H7 (cell line): ENCODE data around the gene CD302. TPM values are rescaled to one million over a fixed set of nuclear protein-coding genes. Genes with fewer than 3 reads are reported as not detected.
"Not testable (repeated sequence)": the region's sequence is repeated elsewhere in the genome, so short reads cannot be mapped to it uniquely, and the experiment has no call there.

Experiments
- DNase-seq: peaks from one replicate; pipeline ENCODE4 v3.0.0; 2012
- H3K27me3 ChIP-seq: 2 replicates; pipeline ENCODE4 v1.6.0; 2011; ENCODE audit warnings: mild to moderate bottlenecking, low read length; ENCODE audit not compliant: control insufficient read depth, insufficient read depth
- H3K36me3 ChIP-seq: replicated peaks from 2 replicates; pipeline ENCODE4 v1.5.1; 2011; ENCODE audit warnings: low read length; ENCODE audit not compliant: control insufficient read depth, insufficient read depth
- H3K4me3 ChIP-seq: 2 replicates; pipeline ENCODE4 v1.5.1; 2011; ENCODE audit warnings: low read depth, mild to moderate bottlenecking, control low read depth, low read length, moderate library complexity; ENCODE audit not compliant: insufficient read depth
- total RNA-seq: library from RNA; depleted of rRNA; stranded (reverse); fragments of >200 nt; shearing (Covaris generic); gene quantifications from 2 replicates; pipeline ENCODE4 v1.2.3, GENCODE V29; 2014

Gene CD302
- total RNA-seq, 1 experiment from 2014 or later, result 1.2 TPM

DNA sequence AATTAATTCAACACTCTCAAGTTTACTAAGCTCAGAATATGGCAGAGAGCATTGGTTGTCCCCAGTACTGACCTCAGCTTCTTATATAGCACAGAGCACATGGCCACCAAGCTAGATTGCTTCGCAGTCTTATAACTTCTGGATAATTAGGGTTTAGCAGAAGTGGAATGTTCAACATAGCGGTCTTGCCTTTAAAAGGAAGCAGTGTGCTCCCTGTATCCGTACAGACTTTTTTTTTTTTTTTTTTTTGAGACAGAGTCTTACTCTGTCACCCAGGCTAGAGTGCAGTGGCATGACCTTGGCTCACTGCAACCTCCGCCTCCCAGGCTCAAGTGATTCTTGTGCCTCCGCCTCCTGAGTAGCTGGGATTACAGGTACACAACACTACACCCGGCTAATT is 13.3 kb downstream of the CD302 start:
- H3K4me3 ChIP-seq, H3K36me3 ChIP-seq, DNase-seq, H3K27me3 ChIP-seq: not testable (repeated sequence)

DNA sequence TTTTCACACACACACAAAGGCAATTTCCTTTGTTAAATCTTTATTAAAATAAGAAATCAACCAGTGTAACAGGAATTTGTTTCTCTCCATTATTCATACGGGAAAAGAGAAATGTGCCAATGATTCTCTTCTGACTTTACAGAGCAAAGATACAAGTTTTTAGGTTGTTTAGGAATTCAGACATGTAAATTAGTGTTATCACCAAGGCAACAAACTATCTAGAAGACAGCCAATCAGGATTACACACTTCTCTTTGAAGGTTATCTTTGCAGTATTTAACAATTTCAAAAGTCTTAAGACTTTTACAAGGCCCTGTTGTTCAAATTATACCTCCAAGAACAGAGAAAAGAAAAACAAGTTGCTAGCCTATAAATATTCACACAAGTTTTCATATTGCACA is 14.5 kb downstream of the CD302 start:
- Histone ChIP-seq H3K36me3 (no peaks in the 10 kb centered on the region), H3K4me3 (no peak overlapping the region), H3K27me3 (no peaks in the 10 kb centered on the region)
- DNase-seq, result no peak

- Histone ChIP-seq H3K27me3 (no peaks in the 10 kb centered on the region), H3K4me3 (no peak overlapping the region), H3K36me3 (no peaks in the 10 kb centered on the region)
- no peak for DNase-seq
These were observed 21.7 kb downstream of the CD302 start for GRCh38 chr2:159776321-159776720.

DNA sequence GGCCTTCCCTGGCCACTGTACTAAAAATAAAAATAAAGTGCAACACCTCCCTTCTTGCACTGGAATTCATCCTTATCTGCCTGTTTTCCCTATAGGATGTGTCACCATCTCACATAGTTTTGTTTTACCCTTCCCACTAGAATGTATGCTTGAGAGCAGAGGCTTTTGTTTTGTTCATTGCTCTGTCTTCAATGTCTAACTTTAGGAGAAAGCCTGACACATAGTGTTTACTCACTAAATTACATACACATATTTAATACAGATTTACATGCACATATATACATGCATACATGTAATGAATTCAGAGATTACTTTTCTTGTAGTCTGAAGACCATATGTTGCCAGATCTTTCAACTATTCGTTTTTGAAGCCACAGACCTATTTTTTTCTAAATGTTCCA is 23.0 kb downstream of the CD302 start:
- Histone ChIP-seq H3K36me3 (no peaks in the 10 kb centered on the region), H3K27me3 (no peaks in the 10 kb centered on the region), H3K4me3 (no peak overlapping the region)
- DNase-seq, result no peak

DNA sequence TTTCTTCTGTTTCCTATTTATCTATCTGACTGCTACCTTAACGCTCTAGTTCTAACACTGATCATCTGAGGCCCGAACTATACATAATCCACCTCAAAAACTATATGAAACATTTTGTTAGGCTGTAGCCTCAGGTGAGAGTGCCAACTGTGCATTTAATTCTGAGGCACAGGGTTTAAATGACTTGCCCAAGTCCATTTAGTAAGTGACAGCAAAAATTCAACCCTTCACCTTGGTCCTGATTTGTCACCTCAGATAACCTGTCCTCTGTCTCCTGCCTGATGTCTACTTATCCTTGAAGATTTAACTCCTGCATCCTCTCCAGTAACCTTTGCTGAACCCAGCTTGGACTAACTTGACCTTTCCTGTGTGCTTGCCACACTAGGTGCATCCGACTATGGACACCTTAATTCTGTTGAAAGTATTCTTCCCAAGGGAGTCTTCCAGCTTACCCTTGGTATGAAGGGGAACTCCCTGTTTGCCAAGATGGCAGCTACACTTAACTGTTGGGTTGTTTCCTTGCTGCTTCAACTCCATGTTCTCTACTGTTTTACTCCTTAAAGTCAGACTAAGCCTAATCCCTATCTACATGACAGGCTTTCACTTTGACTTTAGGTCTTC is 23.5 kb downstream of the CD302 start:
- Histone ChIP-seq H3K36me3 (no peaks in the 10 kb centered on the region), H3K4me3 (no peak overlapping the region), H3K27me3 (no peaks in the 10 kb centered on the region)
- no peak for DNase-seq

DNA sequence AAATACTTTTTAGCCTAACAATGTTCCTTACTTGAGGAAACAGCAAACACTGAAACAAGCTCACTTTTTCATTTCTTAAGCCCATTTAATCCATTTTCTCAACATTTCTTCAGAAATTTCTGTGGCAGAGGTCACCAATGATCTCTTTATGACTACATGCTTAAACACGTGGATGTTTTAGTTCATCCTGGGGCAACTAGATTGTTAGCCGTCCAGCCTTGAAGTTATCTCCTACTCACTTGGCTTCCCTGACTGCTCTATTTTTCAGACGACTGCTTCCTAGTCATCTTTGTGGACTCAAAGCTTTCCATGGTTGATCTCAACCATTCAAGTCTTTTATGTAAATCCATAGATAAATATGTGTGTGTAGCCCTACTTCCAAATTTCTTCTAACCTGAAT is 24.1 kb downstream of the CD302 start:
- H3K27me3 ChIP-seq, result no peaks in the 10 kb centered on the region
- H3K36me3 ChIP-seq, result no peaks in the 10 kb centered on the region
- no peak for DNase-seq
- H3K4me3 ChIP-seq, result no peak overlapping the region

GRCh38 chr2:159773426-159773825 is 24.6 kb downstream of the CD302 start:
- Histone ChIP-seq H3K36me3 (no peaks in the 10 kb centered on the region), H3K4me3 (no peak overlapping the region), H3K27me3 (no peaks in the 10 kb centered on the region)
- no peak for DNase-seq

- Histone ChIP-seq H3K4me3 (no peak overlapping the region), H3K27me3 (no peaks in the 10 kb centered on the region), H3K36me3 (peaks cover 1% of the 10 kb centered on the region)
- DNase-seq, result no peak
These were observed 28.9 kb downstream of the CD302 start for GRCh38 chr2:159769147-159769546.

DNA sequence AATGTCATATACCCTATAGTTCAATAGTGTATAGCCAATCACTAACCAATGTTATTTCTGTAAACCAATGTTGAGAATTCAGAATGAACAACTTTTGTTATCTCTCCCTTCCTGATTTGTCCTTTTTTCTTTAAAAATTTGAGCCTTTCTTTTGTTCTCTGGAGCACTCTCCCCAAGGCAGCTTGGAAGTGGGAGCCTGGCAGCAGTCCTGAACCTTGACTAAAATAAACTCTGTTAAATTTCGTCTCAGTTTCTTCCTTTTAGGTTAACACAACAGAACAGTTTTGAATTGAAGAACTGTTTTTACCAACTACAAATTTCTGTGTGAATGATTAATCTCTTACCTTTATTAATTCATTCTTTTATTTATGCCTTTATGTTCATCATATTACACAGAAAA is 35.9 kb downstream of the CD302 start:
- no peak for DNase-seq
- Histone ChIP-seq H3K4me3 (no peak overlapping the region), H3K27me3 (no peaks in the 10 kb centered on the region), H3K36me3 (peaks cover 12% of the 10 kb centered on the region)

- peaks cover 12% of the 10 kb centered on the region; the same call in 1 of the 2 replicates for H3K36me3 ChIP-seq
- no peak overlapping the region for H3K4me3 ChIP-seq
- no peaks in the 10 kb centered on the region for H3K27me3 ChIP-seq
- no peak for DNase-seq
These were observed 37.7 kb downstream of the CD302 start for GRCh38 chr2:159760326-159760725.

GRCh38 chr2:159759577-159759976 is 38.4 kb downstream of the CD302 start:
- H3K4me3 ChIP-seq, result no peak overlapping the region
- DNase-seq, result no peak
- no peaks in the 10 kb centered on the region for H3K27me3 ChIP-seq
- peaks cover 13% of the 10 kb centered on the region; the same call in 1 of the 2 replicates for H3K36me3 ChIP-seq

DNA sequence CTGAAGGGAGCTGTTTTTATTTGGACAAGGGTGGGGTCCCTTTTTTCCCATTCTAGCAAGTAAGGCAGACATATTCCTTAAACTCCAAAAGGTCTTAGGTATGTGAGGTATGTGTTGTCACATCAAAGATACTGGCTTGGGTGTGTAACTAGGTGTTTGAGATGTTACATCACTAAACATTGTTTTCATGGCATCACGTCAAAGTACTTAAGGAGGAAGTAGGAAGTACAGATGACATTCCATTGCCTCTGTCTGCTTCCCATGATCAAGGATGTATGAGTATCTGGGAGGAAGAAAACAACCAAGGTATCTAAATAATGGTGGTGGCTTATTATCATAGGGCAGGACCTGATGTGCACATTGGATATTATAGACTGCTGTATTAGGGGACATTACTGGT is 39.3 kb downstream of the CD302 start:
- peaks cover 12% of the 10 kb centered on the region for H3K36me3 ChIP-seq
- H3K27me3 ChIP-seq, result no peaks in the 10 kb centered on the region
- H3K4me3 ChIP-seq, result no peak overlapping the region
- DNase-seq, result no peak

DNA sequence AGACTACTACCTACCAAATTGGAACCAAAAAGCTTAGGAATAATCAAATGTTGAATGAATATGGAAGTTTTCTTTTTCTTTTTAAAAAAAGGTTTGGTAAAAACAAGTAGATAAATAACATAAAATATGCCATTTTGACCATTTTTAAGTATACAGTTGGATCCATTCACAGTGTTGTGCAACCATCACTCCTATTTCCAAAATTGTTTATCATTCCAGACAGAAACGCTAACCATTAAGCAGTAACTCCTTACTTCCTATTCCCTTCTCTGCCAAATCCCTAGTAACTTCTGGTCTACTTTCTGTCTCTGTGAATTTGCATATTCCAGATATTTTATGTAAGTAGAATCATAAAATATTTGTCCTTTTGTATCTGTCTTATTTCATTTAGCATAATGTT is 39.8 kb downstream of the CD302 start:
- DNase-seq, result no peak
- no peaks in the 10 kb centered on the region for H3K27me3 ChIP-seq
- H3K4me3 ChIP-seq, result no peak overlapping the region
- peaks cover 12% of the 10 kb centered on the region for H3K36me3 ChIP-seq

DNA sequence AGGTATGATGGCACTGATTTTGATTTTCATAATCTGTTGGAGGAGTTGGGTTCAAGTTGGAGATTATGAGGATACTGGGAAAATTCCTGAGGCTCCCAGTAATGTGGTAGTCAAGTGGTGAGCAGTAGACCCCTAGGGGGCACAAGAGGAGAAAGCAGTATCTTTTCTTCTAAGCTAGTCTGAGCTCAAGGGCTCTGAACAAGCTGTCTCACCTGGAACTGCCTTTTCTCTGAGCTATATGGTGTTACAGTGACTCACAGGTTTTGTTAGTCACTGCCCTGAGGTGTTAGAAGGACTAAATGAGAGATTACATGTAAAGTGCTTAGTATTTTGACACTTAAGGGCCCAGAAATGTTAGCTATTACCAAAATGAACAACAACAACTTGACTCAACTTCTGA is 42.2 kb downstream of the CD302 start:
- Histone ChIP-seq H3K4me3 (no peak overlapping the region), H3K36me3 (peaks cover 14% of the 10 kb centered on the region), H3K27me3 (no peaks in the 10 kb centered on the region)
- DNase-seq, result peak; percentile 63

DNA sequence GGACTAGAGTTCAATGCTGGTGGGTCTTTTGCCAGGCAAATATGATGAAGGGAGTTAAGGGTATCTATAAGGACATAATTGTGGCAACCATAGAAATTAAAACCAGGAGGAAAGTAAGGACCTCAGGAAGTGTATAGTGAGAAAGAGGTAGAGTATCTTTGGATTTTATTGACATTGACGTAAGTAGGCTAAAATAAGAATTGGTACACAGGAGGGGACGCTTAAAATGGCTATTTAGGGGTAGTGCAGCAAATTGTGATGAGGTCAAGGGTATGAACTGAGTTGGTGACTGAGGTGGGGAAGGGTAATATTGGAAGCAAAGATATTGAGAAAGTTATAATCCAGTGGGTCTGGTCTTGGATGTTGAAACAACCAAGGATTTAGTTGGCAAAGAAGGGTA is 43.0 kb downstream of the CD302 start:
- Histone ChIP-seq H3K4me3 (no peak overlapping the region), H3K36me3 (peaks cover 14% of the 10 kb centered on the region), H3K27me3 (no peaks in the 10 kb centered on the region)
- DNase-seq, result no peak

DNA sequence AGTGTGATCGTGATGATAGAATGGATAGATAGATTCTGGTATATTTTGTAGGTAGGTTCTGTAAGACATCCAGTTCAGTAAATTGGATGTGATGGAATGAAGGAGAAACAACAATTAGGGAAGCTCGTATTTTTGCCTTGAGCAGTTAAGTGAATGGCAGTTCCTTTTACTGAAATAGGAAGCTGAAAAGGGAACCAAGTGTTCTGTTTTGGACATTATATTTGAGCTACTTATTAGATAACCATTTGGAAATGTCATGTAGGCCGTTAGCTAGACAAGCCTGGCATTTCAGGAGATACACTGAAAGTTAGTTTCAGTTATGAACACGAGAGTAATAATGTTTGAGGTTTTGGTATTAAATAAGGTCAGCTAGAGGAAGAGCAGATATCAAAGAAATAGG is 44.2 kb downstream of the CD302 start:
- Histone ChIP-seq H3K4me3 (no peak overlapping the region), H3K27me3 (no peaks in the 10 kb centered on the region), H3K36me3 (peaks cover 12% of the 10 kb centered on the region)
- no peak for DNase-seq
